HG03558 (cell line): ENCODE data around the gene OTC.
A peak's percentile ranks its signal among the peaks of the same experiment; 100 is the strongest.

Experiments used
- ATAC-seq: cut with Tn5 transposase; IDR thresholded peaks from one replicate; pipeline ENCODE4 v1.9.1; 2021; ENCODE audit warnings: moderate number of reproducible peaks; ENCODE audit not compliant: unreplicated experiment; ENCODE audit errors: extremely low read depth

The OTC gene

DNA sequence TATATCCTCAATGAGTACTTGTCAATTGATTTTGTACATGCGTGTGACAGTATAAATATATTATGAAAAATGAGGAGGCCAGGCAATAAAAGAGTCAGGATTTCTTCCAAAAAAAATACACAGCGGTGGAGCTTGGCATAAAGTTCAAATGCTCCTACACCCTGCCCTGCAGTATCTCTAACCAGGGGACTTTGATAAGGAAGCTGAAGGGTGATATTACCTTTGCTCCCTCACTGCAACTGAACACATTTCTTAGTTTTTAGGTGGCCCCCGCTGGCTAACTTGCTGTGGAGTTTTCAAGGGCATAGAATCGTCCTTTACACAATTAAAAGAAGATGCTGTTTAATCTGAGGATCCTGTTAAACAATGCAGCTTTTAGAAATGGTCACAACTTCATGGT lies at the start of gene OTC:
Gene OTC (plus strand): TSS at position 243 of the 400 bp plus-strand sequence. CDS start 93 bp downstream, at position 336.
- no peak for ATAC-seq

- no peak for ATAC-seq
Observed at GRCh38 chrX:38304010-38304409, 48.4 kb upstream of the OTC start.

DNA sequence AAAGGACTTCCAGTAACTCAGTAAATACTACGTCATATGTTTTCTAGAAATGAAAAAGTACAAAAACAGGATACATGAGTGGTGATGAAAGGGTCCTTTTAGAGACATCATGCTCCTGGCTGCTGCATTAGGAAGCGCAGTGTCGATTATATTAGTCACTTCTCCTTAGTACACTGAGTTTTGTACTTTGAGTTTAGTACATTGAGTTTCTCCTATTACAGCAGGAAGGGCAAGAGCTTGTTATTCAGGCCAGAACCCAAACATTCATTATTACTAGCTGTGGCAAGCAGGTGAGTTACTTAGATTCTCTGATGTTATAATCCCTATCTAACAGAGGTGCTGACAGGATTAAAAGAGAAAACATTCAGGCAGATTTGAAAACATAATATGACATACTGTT lies 46.4 kb upstream of the OTC start:
- ATAC-seq: no peak

DNA sequence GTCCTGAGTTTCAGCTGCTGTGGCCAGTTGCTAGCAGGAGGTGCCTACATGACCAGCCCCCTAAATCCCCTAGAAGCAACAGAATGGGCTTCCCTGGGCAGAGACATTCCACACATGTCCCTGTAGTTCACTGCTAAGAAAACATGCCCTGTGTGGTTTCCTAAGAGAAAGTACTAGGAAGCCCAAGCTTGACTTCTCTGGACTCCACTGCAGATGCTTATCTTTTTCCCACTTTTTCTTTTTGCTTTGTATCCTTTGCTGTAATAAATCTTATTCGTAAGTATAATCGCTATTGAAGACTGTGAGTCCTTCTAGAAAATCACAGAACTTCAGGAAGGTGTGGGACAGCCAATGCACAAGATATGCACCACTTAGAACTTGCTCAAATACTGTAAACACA lies 40.7 kb upstream of the OTC start:
- no peak for ATAC-seq

DNA sequence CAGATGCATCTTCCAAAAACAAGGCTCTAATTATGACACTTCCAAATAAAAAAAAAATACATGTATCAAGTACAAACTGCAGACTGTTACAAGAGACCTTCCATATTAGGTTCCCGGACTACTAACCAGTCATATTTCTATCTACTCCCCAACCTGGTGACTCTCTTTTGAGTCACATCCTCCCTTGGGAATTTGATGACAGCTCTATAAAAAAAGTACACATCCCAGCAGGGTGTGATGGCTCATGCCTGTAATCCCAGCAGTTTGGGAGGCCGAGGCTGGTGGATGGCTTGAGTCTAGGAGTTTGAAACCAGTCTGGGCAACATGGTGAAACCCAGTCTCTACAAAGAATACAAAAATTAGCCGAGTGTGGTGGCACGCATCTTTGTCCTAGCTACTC lies 40.0 kb upstream of the OTC start:
- no peak for ATAC-seq

- ATAC-seq: no peak
Observed at GRCh38 chrX:38313190-38313589, 39.2 kb upstream of the OTC start.

- ATAC-seq: no peak
Observed at GRCh38 chrX:38315186-38315585, 37.2 kb upstream of the OTC start.

DNA sequence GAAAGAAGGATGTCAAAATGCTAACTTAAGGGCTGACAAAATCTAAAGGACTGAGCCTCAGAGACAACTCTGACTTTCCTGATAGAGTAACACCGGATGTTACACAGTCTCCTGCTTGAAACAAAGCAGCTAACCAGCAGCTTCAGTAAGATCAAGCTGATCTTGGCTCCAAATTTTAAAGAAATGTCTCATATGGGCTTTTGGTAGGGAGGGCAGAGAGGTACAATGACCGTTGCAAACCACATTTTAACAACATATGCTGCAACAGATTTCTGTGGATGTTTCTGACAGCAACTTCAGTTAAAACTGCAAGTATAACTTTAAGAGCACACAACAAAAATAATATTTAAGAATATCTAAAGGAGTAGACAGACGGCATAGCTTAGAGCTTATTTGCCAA lies 34.2 kb upstream of the OTC start:
- no peak for ATAC-seq

GRCh38 chrX:38318606-38319005 lies 33.8 kb upstream of the OTC start:
- no peak for ATAC-seq

GRCh38 chrX:38320819-38321218 lies 31.6 kb upstream of the OTC start:
- ATAC-seq: no peak

DNA sequence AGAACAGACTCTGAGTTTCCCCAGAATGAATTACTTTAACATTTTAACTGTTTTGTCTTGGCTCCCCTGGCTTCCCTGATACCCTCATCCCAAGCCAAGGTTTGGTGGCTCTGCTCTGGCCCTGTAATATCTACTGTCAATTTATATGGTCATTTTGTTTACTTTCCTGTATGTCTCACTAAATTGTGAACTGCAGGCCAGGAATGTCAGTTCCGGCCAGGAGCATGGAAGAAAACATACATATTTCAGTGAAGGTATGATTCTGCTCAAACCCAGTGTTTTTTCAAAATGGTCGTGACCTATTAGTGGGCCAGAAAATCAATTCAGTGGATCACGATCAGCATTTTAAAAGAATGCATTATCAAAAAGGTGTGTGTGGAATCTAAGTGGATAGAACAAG lies 26.3 kb upstream of the OTC start:
- ATAC-seq: no peak

GRCh38 chrX:38327007-38327774 lies 25.2 kb upstream of the OTC start, which contains the start of gene RPGR:
Gene RPGR (minus strand): TSS chrX:38327509. CDS start chrX:38327367, 142 bp downstream.
- peak; percentile 77 for ATAC-seq

- ATAC-seq: no peak
Observed at GRCh38 chrX:38327775-38328081, 24.7 kb upstream of the OTC start.

DNA sequence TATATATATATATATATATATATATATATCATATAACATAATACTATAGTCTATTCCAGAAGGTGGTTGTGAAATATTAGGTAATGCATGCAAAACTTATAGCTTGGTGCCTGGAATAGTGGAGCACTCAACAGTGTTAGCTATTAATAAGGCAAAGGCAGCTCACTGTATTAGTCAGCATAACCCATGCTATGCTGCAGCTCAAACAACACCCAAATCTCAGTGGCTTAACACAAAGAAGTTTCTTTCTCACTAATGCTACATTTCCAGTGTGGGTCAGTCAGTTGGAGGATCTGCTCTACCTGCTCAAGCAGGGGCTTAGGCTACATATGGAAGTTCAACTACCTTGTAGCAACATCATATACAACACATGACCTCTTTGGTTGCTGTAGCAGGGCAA lies 19.9 kb upstream of the OTC start:
- ATAC-seq: peak; percentile 54

- ATAC-seq: no peak
Observed at GRCh38 chrX:38335382-38335781, 17.0 kb upstream of the OTC start.

GRCh38 chrX:38336538-38337240 lies 15.7 kb upstream of the OTC start:
- no peak for ATAC-seq

DNA sequence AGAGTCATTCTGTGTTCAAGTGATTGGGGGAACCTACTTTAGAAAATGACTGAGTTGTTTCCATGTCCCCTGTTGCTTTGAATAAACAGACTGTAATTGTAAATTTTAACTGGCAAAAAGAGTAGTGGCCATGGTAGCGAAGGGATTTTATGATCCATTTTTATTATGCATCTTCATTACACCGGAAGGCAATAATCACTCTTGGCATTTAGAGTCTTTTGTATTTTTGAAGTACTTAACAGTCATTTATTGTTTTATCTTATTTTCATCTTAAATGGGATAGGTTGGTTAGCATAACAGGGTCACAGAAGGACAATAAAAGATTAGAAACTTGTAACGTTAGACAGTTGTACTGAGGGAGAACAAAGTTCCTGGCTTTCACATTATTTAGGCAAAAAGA lies 11.0 kb upstream of the OTC start:
- ATAC-seq: no peak

- ATAC-seq: no peak
Observed at GRCh38 chrX:38342853-38343778, 9.3 kb upstream of the OTC start.

GRCh38 chrX:38346150-38346549 lies 6.3 kb upstream of the OTC start:
- ATAC-seq: no peak

DNA sequence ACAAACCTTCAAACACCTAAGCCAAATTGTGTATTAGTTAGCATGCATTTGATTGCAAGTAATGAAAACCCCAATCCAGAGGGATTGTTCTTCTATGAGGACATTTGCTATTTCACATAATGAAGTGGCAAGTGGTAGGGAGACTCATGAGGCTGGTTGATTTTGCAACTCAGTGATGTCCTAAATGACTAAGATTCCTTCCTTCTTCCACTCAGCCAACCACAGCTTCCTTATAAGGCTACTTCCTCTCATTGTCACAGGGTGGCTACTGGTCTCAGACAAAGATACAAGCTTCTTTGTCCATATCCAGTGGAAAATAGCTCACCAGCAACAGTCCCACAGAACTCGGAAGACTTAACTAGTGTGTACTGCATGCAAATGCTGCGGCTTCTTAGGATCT lies 5.3 kb upstream of the OTC start:
- ATAC-seq: no peak

GRCh38 chrX:38351346-38351745 lies 1.1 kb upstream of the OTC start:
- no peak for ATAC-seq
